ENCODE measurements around the gene SPOCK1. TPM values are rescaled to one million over a fixed set of nuclear protein-coding genes. Genes with fewer than 3 reads are reported as not detected.

Gene SPOCK1
- total and polyA plus RNA-seq, 12 donors: 13.7 to 70.3 (median 28.6) TPM

- peaks cover 0 to 5% (median 0%) of the 10 kb centered on the region in 9 donors for H3K4me1 ChIP-seq
- ATAC-seq: peak in 1 of 8 donors; percentile 18
- 47 to 79% methylated on average over 1 of the region's 1 CpG for WGBS, 2 donors
- intact Hi-C loops (cut with DNase I): no loop called here
- H3K9me3 ChIP-seq: no peaks in the 10 kb centered on the region
- TF ChIP-seq, protein P1, sequence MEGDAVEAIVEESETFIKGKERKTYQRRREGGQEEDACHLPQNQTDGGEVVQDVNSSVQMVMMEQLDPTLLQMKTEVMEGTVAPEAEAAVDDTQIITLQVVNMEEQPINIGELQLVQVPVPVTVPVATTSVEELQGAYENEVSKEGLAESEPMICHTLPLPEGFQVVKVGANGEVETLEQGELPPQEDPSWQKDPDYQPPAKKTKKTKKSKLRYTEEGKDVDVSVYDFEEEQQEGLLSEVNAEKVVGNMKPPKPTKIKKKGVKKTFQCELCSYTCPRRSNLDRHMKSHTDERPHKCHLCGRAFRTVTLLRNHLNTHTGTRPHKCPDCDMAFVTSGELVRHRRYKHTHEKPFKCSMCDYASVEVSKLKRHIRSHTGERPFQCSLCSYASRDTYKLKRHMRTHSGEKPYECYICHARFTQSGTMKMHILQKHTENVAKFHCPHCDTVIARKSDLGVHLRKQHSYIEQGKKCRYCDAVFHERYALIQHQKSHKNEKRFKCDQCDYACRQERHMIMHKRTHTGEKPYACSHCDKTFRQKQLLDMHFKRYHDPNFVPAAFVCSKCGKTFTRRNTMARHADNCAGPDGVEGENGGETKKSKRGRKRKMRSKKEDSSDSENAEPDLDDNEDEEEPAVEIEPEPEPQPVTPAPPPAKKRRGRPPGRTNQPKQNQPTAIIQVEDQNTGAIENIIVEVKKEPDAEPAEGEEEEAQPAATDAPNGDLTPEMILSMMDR (IDR thresholded peaks at IDR 0.05): no peak
- H3K27me3 ChIP-seq: no peaks in the 10 kb centered on the region
- no peaks in the 10 kb centered on the region for H3K36me3 ChIP-seq
- no peak overlapping the region for H3K4me3 ChIP-seq
- no peak for DNase-seq
- no peak overlapping the region for H3K27ac ChIP-seq
These were observed 409.0 kb downstream of the SPOCK1 start for GRCh38 chr5:137090151-137090550.

DNA sequence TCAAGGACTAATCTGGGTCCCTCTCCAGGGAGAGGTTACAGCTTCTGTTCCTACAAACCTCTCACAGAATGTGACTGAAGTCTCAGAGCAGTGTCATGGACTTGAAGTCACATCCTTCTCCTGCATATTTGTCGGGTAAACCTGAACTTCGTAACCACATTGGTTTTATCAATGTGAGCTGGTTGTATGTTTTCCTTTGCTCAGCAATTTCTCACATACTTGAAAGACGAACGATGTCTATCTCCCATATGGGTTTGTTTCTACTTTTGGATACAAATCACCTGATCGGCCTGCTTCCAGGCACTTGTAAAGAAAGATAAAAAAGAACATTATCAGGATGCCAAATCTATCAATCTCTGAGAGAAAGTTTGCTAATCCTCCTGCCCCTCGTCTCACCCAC is 411.0 kb downstream of the SPOCK1 start:
- no peak for ATAC-seq
- intact Hi-C loops (cut with DNase I): no loop called here

DNA sequence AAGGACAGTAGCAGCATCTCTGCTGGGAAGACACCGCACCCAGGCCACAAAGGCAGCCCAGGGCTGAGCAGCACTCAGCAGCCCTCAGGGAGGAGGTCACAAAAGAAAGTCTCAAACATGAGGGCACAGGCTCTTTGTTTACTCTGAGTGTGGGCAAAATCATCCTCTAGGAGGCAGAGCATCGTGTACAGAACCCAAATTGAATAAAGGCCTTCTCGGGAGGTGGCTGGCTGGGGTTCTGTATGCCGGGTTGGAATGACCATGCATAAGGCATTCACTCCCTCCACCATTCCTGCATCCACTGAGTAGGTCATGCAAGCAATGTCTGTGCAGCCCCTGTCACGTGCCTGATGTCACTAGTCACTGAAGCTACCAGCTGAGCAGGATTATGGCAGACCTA is 412.8 kb downstream of the SPOCK1 start:
- intact Hi-C loops (cut with DNase I): no loop called here
- TF ChIP-seq, protein P1 (IDR thresholded peaks at IDR 0.05): no peak
- Histone ChIP-seq H3K4me1 (peaks cover 0 to 4% (median 0%) of the 10 kb centered on the region in 9 donors), H3K9me3 (no peaks in the 10 kb centered on the region), H3K27me3 (no peaks in the 10 kb centered on the region), H3K36me3 (no peaks in the 10 kb centered on the region), H3K27ac (no peak overlapping the region), H3K4me3 (no peak overlapping the region)
- ATAC-seq (no peak), DNase-seq (no peak)
- WGBS, 2 donors: 80 to 92% methylated on average over 5 of the region's 5 CpGs

More for the DNA sequence above, 411.0 kb downstream of the SPOCK1 start:
- Histone ChIP-seq H3K27ac (no peak overlapping the region), H3K9me3 (no peaks in the 10 kb centered on the region), H3K36me3 (no peaks in the 10 kb centered on the region), H3K4me3 (no peak overlapping the region), H3K27me3 (no peaks in the 10 kb centered on the region), H3K4me1 (peaks cover 0 to 5% (median 0%) of the 10 kb centered on the region in 9 donors)
- TF ChIP-seq, protein P1 (IDR thresholded peaks at IDR 0.05): no peak
- DNase-seq: no peak
- WGBS, 2 donors: 74 to 78% methylated on average over 6 of the region's 6 CpGs

- DNase-seq: no peak
- intact Hi-C loops (cut with DNase I): no loop called here
These were observed 413.9 kb downstream of the SPOCK1 start for GRCh38 chr5:137085206-137085605.

More at GRCh38 chr5:137085206-137085605, 413.9 kb downstream of the SPOCK1 start:
- Histone ChIP-seq H3K4me1 (no peaks in the 10 kb centered on the region), H3K36me3 (no peaks in the 10 kb centered on the region), H3K27ac (no peak overlapping the region), H3K4me3 (no peak overlapping the region), H3K9me3 (no peaks in the 10 kb centered on the region), H3K27me3 (no peaks in the 10 kb centered on the region)
- WGBS, 2 donors: 82 to 94% methylated on average over 4 of the region's 4 CpGs
- no peak for ATAC-seq
- TF ChIP-seq, protein P1 (IDR thresholded peaks at IDR 0.05): no peak
